NCI-H1092 treated with DMSO at 0.1 percent for 48 hours (cell line): Measurements from ENCODE around the gene TRIO.

Source experiments
- DNase-seq: peaks from one replicate; lab custom pipeline; 2025; lab: John Stamatoyannopoulos, UW

The TRIO gene

DNA sequence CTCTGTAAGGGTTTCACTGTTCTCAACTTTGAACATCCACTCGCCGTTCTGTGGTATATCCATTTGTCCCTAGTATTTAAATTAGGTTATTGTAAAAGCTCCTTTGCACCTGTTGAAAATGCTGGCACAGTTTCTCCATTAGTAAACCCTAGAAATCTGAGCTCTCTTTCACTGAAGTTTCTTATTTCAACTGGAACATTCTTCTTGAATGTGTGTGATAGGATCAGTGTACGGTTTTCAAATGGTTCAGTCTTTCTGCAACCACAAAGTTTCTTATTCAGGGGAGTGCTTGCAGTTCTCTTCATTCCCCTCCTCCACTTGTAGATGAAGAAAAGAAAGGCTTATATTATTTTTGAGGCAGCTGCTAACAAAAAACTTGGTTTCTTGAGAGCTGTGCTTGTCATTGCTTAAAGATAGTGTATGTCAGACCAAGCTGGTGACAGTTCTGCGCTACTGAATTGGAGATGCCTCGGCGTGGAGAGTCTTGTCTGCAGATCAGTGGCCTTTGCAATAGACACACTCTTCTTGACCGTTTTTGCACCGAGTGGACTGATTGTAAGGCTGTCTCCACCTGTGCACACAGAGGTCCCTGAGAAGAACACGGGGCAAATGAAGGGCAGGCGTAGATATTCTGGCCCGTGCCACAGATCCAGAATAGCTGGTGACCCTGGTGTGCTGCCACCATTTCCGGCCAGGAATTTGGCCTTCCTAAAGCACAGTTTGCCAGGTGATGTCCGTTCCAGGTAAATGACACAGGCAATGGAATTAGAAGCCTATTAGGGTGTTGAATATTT is 102.2 kb downstream of the TRIO start:
- no peak for DNase-seq

DNA sequence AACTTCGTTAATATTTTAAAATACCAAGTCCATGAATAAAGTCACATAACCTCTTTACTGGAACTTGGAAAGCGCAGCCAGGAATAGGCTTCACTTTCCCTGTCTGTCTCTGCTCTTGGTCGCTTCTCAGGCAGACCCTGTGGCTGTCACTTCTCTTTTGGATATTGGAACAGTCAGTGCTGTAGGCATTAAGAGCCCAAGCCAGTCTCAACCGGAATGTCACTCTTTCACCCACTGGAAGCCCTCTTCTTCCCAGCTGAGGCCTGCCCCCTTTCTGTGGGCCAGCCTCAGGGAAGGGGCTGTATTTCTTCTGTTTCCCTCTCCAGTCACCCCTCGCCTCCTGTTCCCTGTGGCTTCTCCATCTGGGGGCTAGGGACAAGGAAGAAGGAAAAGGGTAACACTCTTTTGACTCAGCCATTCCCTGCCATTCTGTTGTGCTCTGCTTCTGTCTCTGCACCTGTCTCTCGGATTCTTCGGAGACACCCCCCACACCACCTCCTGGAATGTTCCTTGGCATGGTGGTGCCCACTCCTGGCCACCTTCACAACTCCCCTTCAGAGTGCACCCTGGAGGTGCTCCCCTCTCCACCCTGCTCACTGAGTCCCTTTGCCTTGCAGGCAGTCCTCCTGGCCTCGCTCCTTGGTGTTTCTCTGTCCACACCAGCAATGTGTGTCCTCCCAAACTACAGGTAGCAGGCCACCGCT is 103.4 kb downstream of the TRIO start:
- DNase-seq, result no peak

GRCh38 chr5:14247054-14247386 is 103.9 kb downstream of the TRIO start:
- DNase-seq, result no peak

GRCh38 chr5:14249258-14250082 is 106.3 kb downstream of the TRIO start:
- no peak for DNase-seq

DNA sequence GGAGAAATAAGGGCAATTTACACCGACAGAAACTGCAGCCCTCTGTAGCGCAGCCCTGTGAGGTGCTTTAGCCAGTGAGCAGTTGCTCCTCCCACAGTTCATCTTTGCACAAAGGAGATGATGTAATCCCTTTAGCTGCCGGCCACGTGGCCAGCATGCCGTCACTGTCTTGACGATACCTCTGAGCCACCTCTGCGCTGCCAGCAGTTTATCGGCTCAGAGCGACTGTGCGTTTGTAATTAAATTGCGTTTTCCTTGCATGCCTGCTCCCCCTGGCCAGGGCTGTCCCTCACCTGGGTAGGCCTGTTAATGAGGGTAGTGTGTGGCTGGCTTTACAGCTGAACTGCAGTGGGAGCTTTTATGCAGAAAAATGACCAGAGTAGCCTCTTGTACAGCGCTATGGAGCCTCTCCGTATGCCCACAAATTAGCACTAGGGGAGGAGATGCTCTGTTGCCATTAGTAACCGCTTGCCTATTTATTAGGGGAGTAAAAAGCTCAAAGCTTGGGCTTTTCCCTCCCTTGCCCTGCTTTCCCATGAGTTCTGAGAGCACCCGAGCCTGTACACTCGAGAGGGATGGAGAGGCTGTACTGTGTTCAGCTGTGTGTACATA is 107.0 kb downstream of the TRIO start:
- peak; percentile 84 for DNase-seq

- peak; percentile 38 for DNase-seq
These were observed 107.9 kb downstream of the TRIO start for GRCh38 chr5:14250748-14251701.

GRCh38 chr5:14251733-14252132 is 108.6 kb downstream of the TRIO start:
- DNase-seq, result no peak

DNA sequence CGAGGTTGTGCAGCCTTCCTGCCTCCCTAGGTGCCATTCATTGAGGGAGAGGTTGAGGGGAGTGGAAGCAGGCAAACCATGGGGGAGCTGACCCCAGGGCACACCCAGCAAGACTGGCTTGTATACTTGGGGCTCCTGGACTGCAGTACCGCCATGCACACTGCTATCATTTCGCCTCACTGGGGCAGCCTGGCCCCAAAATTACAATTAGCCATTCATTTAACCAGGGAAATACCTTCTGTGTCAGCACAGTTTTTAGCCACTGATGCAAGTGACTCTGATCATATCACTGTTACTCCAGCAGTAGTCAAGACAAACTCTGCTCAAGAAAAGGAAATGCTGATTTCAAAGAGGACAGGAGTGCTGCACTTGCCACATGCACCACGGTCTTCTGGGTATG is 109.7 kb downstream of the TRIO start:
- DNase-seq, result no peak

DNA sequence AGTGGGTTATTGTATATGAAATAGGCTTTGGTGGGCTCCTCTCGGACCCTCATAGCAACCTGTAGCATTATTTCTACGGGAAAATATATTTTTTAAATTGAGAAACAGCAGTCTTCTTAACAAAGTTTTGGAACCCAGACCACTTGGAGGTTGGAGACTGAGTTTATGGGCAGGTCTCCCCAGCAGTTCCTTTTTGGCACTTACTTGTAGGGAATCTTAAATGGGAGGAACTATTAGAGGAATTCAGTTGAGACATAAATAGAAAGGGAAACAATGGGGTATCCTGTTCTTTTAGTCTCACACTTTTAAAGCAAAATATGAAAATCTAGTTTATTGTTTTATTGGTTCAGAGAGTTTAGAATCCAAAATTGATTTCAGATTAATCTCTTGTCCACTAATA is 111.5 kb downstream of the TRIO start:
- no peak for DNase-seq

DNA sequence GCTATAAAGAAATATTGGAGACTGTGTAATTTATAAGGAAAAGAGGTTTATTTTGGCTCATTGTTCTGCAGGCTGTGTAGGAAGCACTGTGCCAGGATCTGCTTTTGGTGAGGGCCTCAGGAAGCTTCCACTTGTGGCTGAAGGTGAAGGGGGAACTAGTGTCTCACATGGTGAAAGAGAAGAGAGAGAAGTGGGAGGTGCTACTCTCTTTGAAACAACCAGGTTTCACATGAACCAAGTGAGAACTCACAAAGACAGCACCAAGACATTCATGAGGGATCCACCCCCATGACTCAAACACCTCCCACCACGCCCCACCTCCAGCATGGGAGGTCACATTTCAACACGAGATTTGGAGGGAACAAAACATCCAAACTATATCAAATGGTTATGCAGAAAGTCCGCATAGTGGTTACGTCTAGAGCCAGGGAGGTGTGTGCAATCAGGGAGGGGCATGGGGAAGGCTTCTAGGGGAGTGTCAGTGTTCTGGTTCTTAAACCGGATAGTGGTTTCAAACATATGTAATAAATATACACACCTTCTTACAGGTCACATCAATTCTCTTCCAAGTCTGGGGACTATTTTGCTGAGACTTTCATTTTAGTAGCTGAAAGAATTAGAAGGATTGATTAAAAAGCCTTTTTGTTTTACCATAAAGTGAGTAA is 113.0 kb downstream of the TRIO start:
- DNase-seq, result no peak

DNA sequence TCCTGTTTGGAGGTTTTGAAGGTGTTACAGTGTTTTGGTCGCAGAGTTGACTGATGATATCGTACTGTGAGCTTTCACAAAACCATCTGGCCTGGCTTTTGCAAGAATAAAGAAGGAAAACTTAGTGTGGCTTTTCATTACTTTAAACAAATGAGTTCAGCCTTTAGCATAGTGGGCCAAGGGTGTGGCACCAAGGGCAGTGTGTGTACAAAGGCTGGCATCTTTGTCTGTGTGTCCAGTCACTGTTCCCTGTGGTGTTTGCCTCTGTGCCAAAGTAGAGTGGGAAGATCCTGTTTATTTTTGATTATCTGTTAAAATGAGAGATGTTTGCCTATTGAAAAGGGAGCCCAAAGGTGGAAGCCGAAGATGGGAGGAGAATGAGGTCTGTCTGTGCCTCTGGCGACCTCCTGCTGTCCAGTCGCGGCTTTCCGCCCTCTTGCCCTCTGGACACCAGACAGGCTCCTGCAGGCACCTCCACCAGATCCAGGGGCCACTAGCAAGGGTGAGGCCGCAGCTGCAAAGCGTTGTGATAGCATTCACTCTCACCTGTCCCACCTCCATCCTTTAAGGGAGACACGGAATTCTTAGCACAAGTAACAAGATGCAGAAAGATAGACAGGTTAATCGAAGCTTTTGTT is 113.7 kb downstream of the TRIO start:
- no peak for DNase-seq

GRCh38 chr5:14257995-14258403 is 114.9 kb downstream of the TRIO start:
- no peak for DNase-seq

GRCh38 chr5:14258840-14259239 is 115.7 kb downstream of the TRIO start:
- DNase-seq, result no peak

GRCh38 chr5:14260637-14261036 is 117.5 kb downstream of the TRIO start:
- DNase-seq, result no peak

- DNase-seq, result no peak
These were observed 118.1 kb downstream of the TRIO start for GRCh38 chr5:14261235-14261634.

DNA sequence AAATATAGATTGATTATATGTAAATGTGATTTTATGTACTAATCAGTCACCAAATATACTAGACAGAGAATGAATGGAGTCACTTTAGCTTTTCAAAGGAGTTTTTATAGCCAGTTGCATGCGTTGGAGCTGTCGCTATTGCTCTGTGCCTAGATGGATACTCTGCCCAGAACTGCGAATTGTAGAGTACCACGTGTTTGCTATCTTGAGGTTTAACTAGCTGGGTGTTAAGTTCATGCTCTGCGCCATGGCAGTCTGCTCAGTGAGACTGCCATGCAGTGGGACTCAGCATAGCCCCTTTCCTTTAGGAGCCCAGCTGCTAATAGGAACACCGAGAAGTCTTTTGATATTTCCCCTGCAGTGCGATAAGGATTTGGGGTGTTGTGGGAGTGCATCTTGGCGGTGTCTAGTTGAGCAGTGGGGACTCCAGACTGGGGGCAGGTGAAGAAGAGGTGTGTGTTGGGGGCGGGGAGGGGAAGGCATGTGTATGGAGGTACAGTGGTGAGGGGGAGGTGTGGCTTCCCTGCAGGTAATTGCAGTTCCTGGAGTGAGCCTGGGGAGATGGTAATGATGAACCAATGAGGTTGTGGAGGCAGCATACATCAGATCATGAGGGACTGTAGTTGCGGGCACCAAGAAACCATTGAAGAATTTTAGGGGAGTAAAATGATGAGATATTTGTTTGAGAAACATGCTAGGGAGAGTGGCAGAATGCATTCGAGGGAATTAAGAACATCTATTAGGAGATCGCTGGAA is 118.9 kb downstream of the TRIO start:
- DNase-seq, result no peak

DNA sequence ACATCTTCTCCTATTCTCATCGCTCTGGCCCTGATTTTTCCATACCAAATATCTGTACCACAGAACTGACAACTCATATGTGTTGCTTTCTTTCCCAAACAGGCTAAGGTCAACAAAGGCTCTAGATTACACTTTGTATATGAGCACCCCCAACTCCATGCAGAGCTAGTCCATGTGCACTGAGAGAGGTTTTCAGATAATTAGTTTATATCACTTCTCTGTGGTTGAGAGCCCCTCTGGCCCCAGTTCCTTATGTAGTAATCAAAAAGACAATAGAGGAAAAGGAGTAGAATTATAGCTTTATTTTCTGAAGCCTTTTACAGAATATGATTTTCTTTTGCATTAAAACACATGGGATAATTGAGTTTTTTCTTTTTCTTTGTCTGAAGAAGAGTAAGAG is 120.0 kb downstream of the TRIO start:
- no peak for DNase-seq

GRCh38 chr5:14263699-14264098 is 120.6 kb downstream of the TRIO start:
- DNase-seq, result peak; percentile 15

DNA sequence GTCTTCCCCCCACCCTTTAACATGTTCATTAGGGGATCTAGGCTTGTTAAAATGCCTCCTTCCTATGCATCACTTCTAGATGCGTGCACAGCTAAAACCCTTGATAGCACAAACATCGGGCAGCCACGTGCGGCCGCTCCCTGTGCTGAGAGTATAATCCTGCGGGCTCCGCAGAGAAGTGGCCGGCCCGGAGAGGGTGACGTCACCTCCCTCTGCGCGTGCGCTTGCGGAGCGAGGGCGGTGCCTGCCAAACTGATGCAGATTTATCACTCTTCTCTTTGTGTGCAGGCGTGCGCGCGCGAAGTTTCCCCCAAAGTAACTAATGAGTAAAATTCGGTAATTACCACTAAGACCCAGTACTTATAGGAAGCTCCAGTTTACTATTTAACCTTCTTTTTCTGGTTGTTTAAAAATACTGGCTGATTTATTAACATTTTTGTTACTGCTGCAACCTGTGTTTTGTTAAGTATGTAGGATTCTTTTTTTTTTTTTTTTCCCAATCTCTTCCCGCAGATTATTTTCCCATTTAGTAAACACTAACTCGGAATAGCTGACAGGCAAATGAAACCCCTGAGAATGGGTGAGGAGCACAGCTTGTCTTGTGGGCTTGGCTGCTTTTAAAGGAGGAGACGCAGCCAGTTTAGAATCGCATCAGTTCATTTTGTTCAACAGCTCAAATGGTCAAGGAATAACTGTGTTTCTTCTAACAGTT is 121.6 kb downstream of the TRIO start:
- DNase-seq, result peak; percentile 92
